PC-9 (cell line): Measurements from ENCODE around the gene TRAF6. TPM values are rescaled to one million over a fixed set of nuclear protein-coding genes. Genes with fewer than 3 reads are reported as not detected.
"Not testable (repeated sequence)": the region's sequence is repeated elsewhere in the genome, so short reads cannot be mapped to it uniquely, and the experiment has no call there.

ENCODE experiments used
- BruUV-seq: library from RNA; stranded (reverse); fragments of 400-500 nt; replicated peaks from 2 replicates; lab custom pipeline; 2021; lab: Mats Ljungman, UMichigan
- CTCF ChIA-PET: fragments of 300-600 bp; sonication (Branson Sonifier 250); formaldehyde crosslinking; loops from one replicate; lab custom pipeline; 2022; ENCODE audit warnings: antibody characterized with exemption; lab: Charles Lee
- POLR2A ChIA-PET: fragments of 300-600 bp; sonication (Branson Sonifier 250); formaldehyde crosslinking; loops from one replicate; lab custom pipeline; 2022; ENCODE audit warnings: antibody characterized with exemption; ENCODE audit not compliant: unreplicated experiment; lab: Charles Lee
- DNase-seq, 2 experiments: peaks; one replicate each; pipeline versions ENCODE4 v3.0.0 to v3.0.0-alpha.2; 2015 to 2022; ENCODE audit warnings: mixed read lengths in 1 of 2
- H2AFZ ChIP-seq: fragments of 200-600 bp; sonication (generic); 2 replicates; pipeline ENCODE4 v1.8.1; 2017; ENCODE audit warnings: antibody characterized with exemption
- H3F3A ChIP-seq: fragments of 200-600 bp; sonication (generic); 2 replicates; pipeline ENCODE4 v1.8.1; 2017; ENCODE audit warnings: antibody characterized with exemption, mild to moderate bottlenecking, low read depth; ENCODE audit not compliant: insufficient read depth
- H3K27ac ChIP-seq: fragments of 200-600 bp; sonication (generic); 2 replicates; pipeline ENCODE4 v1.6.1; 2016; ENCODE audit warnings: mixed run types
- H3K27me3 ChIP-seq: fragments of 200-600 bp; sonication (generic); 2 replicates; pipeline ENCODE4 v1.6.1; 2016; ENCODE audit warnings: low read depth, mixed run types; ENCODE audit not compliant: insufficient read depth
- H3K36me3 ChIP-seq: fragments of 200-600 bp; sonication (generic); 2 replicates; pipeline ENCODE4 v1.6.1; 2016; ENCODE audit warnings: low read depth, mixed run types
- H3K4me1 ChIP-seq: fragments of 200-600 bp; sonication (generic); replicated peaks from 2 replicates; pipeline ENCODE4 v1.6.1; 2016; ENCODE audit warnings: mixed run types; ENCODE audit not compliant: insufficient read depth
- H3K4me2 ChIP-seq: fragments of 200-600 bp; sonication (generic); 2 replicates; pipeline ENCODE4 v1.6.1; 2017; ENCODE audit warnings: mixed run types
- H3K4me3 ChIP-seq: fragments of 200-600 bp; sonication (generic); 2 replicates; pipeline ENCODE4 v1.6.1; 2016; ENCODE audit warnings: mixed run types
- H3K79me2 ChIP-seq: fragments of 200-600 bp; sonication (generic); 2 replicates; pipeline ENCODE4 v1.6.1; 2017; ENCODE audit warnings: low read depth, mixed run types
- H3K9me2 ChIP-seq: fragments of 200-600 bp; sonication (generic); 2 replicates; pipeline ENCODE4 v1.8.1; 2017; ENCODE audit warnings: mild to moderate bottlenecking; ENCODE audit not compliant: insufficient read depth
- H3K9me3 ChIP-seq: fragments of 200-600 bp; sonication (generic); 2 replicates; pipeline ENCODE4 v1.8.1; 2016; ENCODE audit warnings: low read depth; ENCODE audit not compliant: insufficient read depth
- H4K20me1 ChIP-seq: fragments of 200-600 bp; sonication (generic); 2 replicates; pipeline ENCODE4 v1.8.1; 2017; ENCODE audit not compliant: insufficient read depth
- CTCF ChIP-seq: fragments of 200-600 bp; sonication (generic); conservative IDR thresholded peaks from 2 replicates; pipeline ENCODE4 v1.6.1; 2017; ENCODE audit warnings: mixed run types, antibody characterized with exemption, mild to moderate bottlenecking, moderate library complexity
- EZH2 ChIP-seq: fragments of 200-600 bp; sonication (generic); IDR thresholded peaks from 2 replicates; pipeline ENCODE4 v1.8.0; 2017; ENCODE audit warnings: antibody characterized with exemption, low read depth
- intact Hi-C: fragments of 100-400 bp; cut with micrococcal nuclease; formaldehyde crosslinking; loops from one replicate; pipeline ENCODE4 v1.10.0; 2022; ENCODE audit not compliant: unreplicated experiment
- total RNA-seq: library from RNA; stranded (reverse); gene quantifications from 2 replicates; pipeline ENCODE4 v1.2.3, GENCODE V29; 2021

TRAF6 gene
- total RNA-seq, 1 experiment from 2014 or later, result 9.2 TPM

GRCh38 chr11:36530840-36531239 is 20.8 kb upstream of the TRAF6 start:
- intact Hi-C loops, result no loop called here
- CTCF ChIA-PET, result no interaction called here
- Histone ChIP-seq H4K20me1 (no peaks in the 10 kb centered on the region), H3K9me2 (no peaks in the 10 kb centered on the region), H3K27me3 (no peaks in the 10 kb centered on the region), H3K9me3 (0 out of 2 replicates have a peak, but pooled peaks cover 3% of the 10 kb centered on the region), H3K4me3 (no peak overlapping the region), H2AFZ (no peak overlapping the region), H3K4me1 (no peaks in the 10 kb centered on the region), H3K79me2 (no peaks in the 10 kb centered on the region), H3K4me2 (no peak overlapping the region), H3K27ac (no peak overlapping the region), H3F3A (no peaks in the 10 kb centered on the region), H3K36me3 (no peaks in the 10 kb centered on the region)
- DNase-seq, result no peak
- BruUV-seq, result no TSS peak
- TF ChIP-seq CTCF (no peak), EZH2 (no peak)
- POLR2A ChIA-PET, result no interaction called here

- H3K27me3 ChIP-seq, result peaks cover 24% of the 10 kb centered on the region; the same call in 1 of the 2 replicates
- no peak overlapping the region for H3K27ac ChIP-seq
- DNase-seq, result no peak
- BruUV-seq, result no TSS peak
- H3K9me3 ChIP-seq, result peaks cover 2% of the 10 kb centered on the region; the same call in 1 of the 2 replicates
- H3K4me1 ChIP-seq, result peaks cover 4% of the 10 kb centered on the region
- H3K79me2 ChIP-seq, result peaks cover 8% of the 10 kb centered on the region
- H3F3A ChIP-seq, result no peaks in the 10 kb centered on the region
- no peaks in the 10 kb centered on the region for H4K20me1 ChIP-seq
- H3K4me2 ChIP-seq, result no peak overlapping the region
- H3K4me3 ChIP-seq, result no peak overlapping the region
- ChIA-PET CTCF (no interaction called here), POLR2A (no interaction called here)
- H3K36me3 ChIP-seq, result no peaks in the 10 kb centered on the region
- H2AFZ ChIP-seq, result no peak overlapping the region
- no peak for TF ChIP-seq CTCF
- TF ChIP-seq EZH2, result no peak
- no peaks in the 10 kb centered on the region for H3K9me2 ChIP-seq
- intact Hi-C loops, result no loop called here
Observed at GRCh38 chr11:36513965-36514364, 3.9 kb upstream of the TRAF6 start.

- Histone ChIP-seq H3K79me2 (peaks cover 20% of the 10 kb centered on the region), H3K36me3 (no peaks in the 10 kb centered on the region), H3K9me3 (no peaks in the 10 kb centered on the region; the same call in 1 of the 2 replicates), H3K27ac (no peak overlapping the region), H4K20me1 (peaks cover 8% of the 10 kb centered on the region), H2AFZ (no peak overlapping the region), H3K4me3 (no peak overlapping the region), H3K9me2 (no peaks in the 10 kb centered on the region), H3K4me1 (peaks cover 14% of the 10 kb centered on the region), H3F3A (peaks cover 8% of the 10 kb centered on the region), H3K27me3 (peaks cover 19% of the 10 kb centered on the region; the same call in 1 of the 2 replicates), H3K4me2 (no peak overlapping the region)
- ChIA-PET CTCF (no interaction called here), POLR2A (no interaction called here)
- intact Hi-C loops, result no loop called here
- BruUV-seq, result no TSS peak
- TF ChIP-seq EZH2, result no peak
- no peak for TF ChIP-seq CTCF
- DNase-seq, result no peak
Observed at GRCh38 chr11:36512016-36512415, 1.9 kb upstream of the TRAF6 start.

- BruUV-seq, CTCF ChIA-PET, H3K9me3 ChIP-seq, H3K27ac ChIP-seq, POLR2A ChIA-PET, intact Hi-C loops, DNase-seq, H3K9me2 ChIP-seq, H3K36me3 ChIP-seq: not testable (repeated sequence)
- peaks cover 16% of the 10 kb centered on the region for H4K20me1 ChIP-seq
- H3K4me1 ChIP-seq, result peaks cover 14% of the 10 kb centered on the region
- H2AFZ ChIP-seq, result peak overlapping the region; percentile 99; the same call in 1 of the 2 replicates
- H3K4me2 ChIP-seq, result peak overlapping the region; percentile 80
- peak overlapping the region; percentile 94 for H3K4me3 ChIP-seq
- peaks cover 12% of the 10 kb centered on the region for H3F3A ChIP-seq
- peaks cover 12% of the 10 kb centered on the region; the same call in 1 of the 2 replicates for H3K27me3 ChIP-seq
- peaks cover 29% of the 10 kb centered on the region for H3K79me2 ChIP-seq
Observed at GRCh38 chr11:36511062-36511461, 990 bp upstream of the TRAF6 start.
